Kidney epithelial cell (primary cell): ENCODE measurements around the gene KRTAP4-9. TPM values are rescaled to one million over a fixed set of nuclear protein-coding genes. Genes with fewer than 3 reads are reported as not detected.
A peak's percentile ranks its signal among the peaks of the same experiment; 100 is the strongest.
"Not testable (repeated sequence)": the region's sequence is repeated elsewhere in the genome, so short reads cannot be mapped to it uniquely, and the experiment has no call there.

Experiments used
- DNase-seq: peaks from one replicate; pipeline ENCODE4 v3.0.0-alpha.2; 2010; ENCODE audit warnings: low read depth
- H3K27me3 ChIP-seq: 2 replicates; pipeline ENCODE4 v1.6.0; 2011; ENCODE audit warnings: low read length; ENCODE audit not compliant: control insufficient read depth, insufficient read depth
- H3K36me3 ChIP-seq: 2 replicates; pipeline ENCODE4 v1.5.1; 2011; ENCODE audit warnings: low read length; ENCODE audit not compliant: control insufficient read depth, insufficient read depth
- H3K4me3 ChIP-seq: 2 replicates; pipeline ENCODE4 v1.5.1; 2011; ENCODE audit warnings: low read depth, mild to moderate bottlenecking, control low read depth, low read length
- CTCF ChIP-seq: IDR thresholded peaks from 2 replicates; pipeline ENCODE4 v1.5.1; 2011; ENCODE audit warnings: mild to moderate bottlenecking, moderate library complexity, low read length, control low read depth, inconsistent platforms; ENCODE audit not compliant: insufficient read depth, poor library complexity, severe bottlenecking
- total RNA-seq: library from RNA; depleted of rRNA; stranded (reverse); fragments of >200 nt; gene quantifications from 2 replicates; pipeline ENCODE4 v1.2.3, GENCODE V29; 2015

KRTAP4-9 gene
- total RNA-seq, 1 donor from 2014 or later, result not detected

- no peak for DNase-seq
- Histone ChIP-seq H3K27me3 (no peaks in the 10 kb centered on the region), H3K4me3 (no peak overlapping the region), H3K36me3 (no peaks in the 10 kb centered on the region)
- no peak for TF ChIP-seq CTCF
Measured at GRCh38 chr17:41064301-41064700, 40.9 kb upstream of the KRTAP4-9 start.

GRCh38 chr17:41065016-41065689 is 40.0 kb upstream of the KRTAP4-9 start:
- not testable (repeated sequence) for H3K36me3 ChIP-seq, H3K4me3 ChIP-seq, DNase-seq, H3K27me3 ChIP-seq

- no peak within 1 kb of the TSS for H3K4me3 ChIP-seq
- H3K27me3 ChIP-seq, result no peaks in the 10 kb centered on the region
- no peaks in the 10 kb centered on the region for H3K36me3 ChIP-seq
- TF ChIP-seq CTCF, result no peak
- DNase-seq, result peak; percentile 87
Measured at GRCh38 chr17:41065829-41066624, 39.2 kb upstream of the KRTAP4-9 start, which contains the start of gene KRTAP2-4. Gene KRTAP2-4 (minus strand): TSS chr17:41065879. CDS start chr17:41065845, 34 bp downstream.

- TF ChIP-seq CTCF, result no peak
- Histone ChIP-seq H3K4me3 (no peak overlapping the region), H3K27me3 (no peaks in the 10 kb centered on the region), H3K36me3 (no peaks in the 10 kb centered on the region)
- no peak for DNase-seq
Measured at GRCh38 chr17:41067281-41067680, 37.9 kb upstream of the KRTAP4-9 start.

- no peak for TF ChIP-seq CTCF
- Histone ChIP-seq H3K27me3 (no peaks in the 10 kb centered on the region), H3K36me3 (no peaks in the 10 kb centered on the region), H3K4me3 (no peak overlapping the region)
- DNase-seq, result no peak
Measured at GRCh38 chr17:41069031-41069430, 36.2 kb upstream of the KRTAP4-9 start.

GRCh38 chr17:41071606-41072360 is 33.4 kb upstream of the KRTAP4-9 start:
- Histone ChIP-seq H3K27me3 (no peaks in the 10 kb centered on the region), H3K4me3 (no peak overlapping the region), H3K36me3 (no peaks in the 10 kb centered on the region)
- no peak for DNase-seq
- TF ChIP-seq CTCF, result no peak
